ENCODE data around the gene SLC22A15.

The SLC22A15 gene

GRCh38 chr1:116107371-116107770 is 131.1 kb downstream of the SLC22A15 start:
- DNase-seq, result no peak

- no peak for DNase-seq
These were observed 134.5 kb downstream of the SLC22A15 start, which contains the start of gene MAB21L3 for GRCh38 chr1:116110567-116111523. TSS of gene MAB21L3 (plus strand) at chr1:116111399. CDS start at chr1:116112616, 1,217 bp downstream.

GRCh38 chr1:116111524-116112021 is 135.3 kb downstream of the SLC22A15 start:
- no peak for DNase-seq

GRCh38 chr1:116112388-116113140 is 136.3 kb downstream of the SLC22A15 start:
- DNase-seq, result no peak

DNA sequence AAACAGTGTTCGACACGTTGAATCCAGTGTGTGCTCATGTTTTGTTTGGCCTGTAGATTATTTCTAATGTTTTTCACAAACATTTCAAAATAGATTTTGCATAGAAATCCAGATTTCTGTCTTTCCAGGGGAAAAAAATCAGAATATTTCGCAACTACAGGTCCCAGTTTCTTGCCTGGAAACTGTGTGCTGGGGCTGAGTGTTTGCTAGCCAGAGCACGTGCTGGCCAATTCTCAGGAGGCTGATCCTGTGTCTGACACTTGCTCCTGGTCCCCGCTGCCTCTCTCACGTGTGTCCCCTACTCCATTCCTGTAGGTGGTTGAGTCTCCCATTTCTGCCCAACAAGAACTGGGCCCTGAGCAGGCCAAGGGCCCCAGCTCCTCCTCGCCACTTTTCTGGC is 137.3 kb downstream of the SLC22A15 start:
- no peak for DNase-seq

DNA sequence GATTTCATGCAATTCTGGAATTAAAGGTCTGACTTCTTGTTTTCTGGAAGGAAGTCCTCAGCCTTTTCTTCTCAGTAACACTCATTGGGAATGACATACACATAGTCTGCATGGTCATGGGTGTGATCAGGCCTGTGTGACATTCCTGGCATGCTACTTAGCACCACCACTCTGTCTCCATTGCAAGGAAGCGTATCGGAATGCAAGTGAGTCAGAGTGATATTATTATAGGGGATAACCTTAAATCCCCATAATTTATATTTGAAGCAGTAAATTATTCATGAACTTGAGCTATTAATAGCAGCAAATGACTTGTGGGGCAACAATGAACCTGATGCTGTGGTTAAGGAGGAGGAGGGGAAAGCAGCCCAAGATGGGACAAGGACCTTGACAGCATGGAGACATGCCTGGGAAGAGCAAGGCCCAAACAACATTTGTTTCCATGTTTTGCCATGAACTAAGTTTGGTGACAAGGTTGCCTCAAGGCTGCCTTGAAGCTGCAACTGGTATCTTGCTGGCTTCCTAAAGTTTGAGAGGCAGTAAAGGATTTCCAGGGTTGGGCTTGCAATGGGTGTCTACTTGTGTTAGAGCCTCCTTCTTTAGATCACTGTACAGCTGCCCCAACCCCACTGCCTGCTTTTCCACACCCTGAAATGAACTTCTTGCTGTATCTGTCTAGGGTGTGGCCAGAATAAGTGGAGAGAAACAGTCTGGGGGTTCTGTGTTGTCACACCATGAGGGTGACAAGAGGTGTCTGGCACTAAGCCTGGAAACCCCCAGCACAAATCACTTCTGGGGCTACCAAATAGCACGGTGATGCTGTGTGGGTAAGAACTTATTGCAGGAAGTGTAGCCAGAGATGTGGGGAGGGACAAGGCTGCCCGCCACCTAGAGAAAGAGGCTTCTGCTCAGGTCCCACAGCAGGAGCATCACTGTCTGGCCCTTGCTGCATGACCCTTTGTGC is 139.4 kb downstream of the SLC22A15 start:
- DNase-seq, result no peak

DNA sequence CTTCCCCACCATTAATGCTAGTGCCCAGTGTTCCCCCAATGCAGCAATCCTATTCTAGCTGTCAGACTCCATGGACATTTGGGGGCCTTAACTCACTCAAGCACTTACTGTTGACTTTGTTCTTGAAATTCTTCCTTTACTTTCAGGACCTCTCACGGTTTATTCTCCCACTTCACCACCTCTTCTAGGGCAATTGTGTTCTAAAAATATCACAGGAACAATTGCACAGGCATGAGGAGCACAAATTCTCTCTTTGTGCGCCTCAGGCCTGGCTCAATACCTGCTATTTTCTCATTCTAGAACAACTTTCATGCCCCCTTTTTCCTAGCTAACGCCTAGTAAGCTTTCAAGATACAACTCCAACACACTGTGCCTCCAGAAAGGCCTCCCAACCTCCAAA is 142.2 kb downstream of the SLC22A15 start:
- no peak for DNase-seq

All from T-helper 1 cell (primary cell).